Measurements from ENCODE around the gene FYCO1.

GRCh38 chr3:45896956-45897355 is 98.7 kb downstream of the FYCO1 start:
- TF ChIP-seq CTCF (conservative IDR thresholded peaks at IDR 0.05) (no peak), EZH2 (IDR thresholded peaks at IDR 0.05; ENCODE audit: low read depth) (no peak)
